ENCODE data around the gene SLC3A2.

The SLC3A2 gene

GRCh38 chr11:62889484-62890437, 9.1 kb downstream of the SLC3A2 start:
- TF ChIP-seq CTCF (conservative IDR thresholded peaks at IDR 0.05), result no peak
- H3K27ac ChIP-seq, result no peak overlapping the region

- no peak for TF ChIP-seq CTCF (conservative IDR thresholded peaks at IDR 0.05)
- no peak overlapping the region for H3K27ac ChIP-seq
Observed at GRCh38 chr11:62892077-62892922, 11.6 kb downstream of the SLC3A2 start.

GRCh38 chr11:62895501-62895900, 14.8 kb downstream of the SLC3A2 start:
- TF ChIP-seq CTCF (conservative IDR thresholded peaks at IDR 0.05), result no peak
- H3K27ac ChIP-seq, result peak overlapping the region; percentile 46

- H3K27ac ChIP-seq, result peak overlapping the region; percentile 46
- no peak for TF ChIP-seq CTCF (conservative IDR thresholded peaks at IDR 0.05)
Observed at GRCh38 chr11:62896049-62896448, 15.4 kb downstream of the SLC3A2 start.

- TF ChIP-seq CTCF (conservative IDR thresholded peaks at IDR 0.05), result no peak
- H3K27ac ChIP-seq, result no peak overlapping the region
Observed at GRCh38 chr11:62897311-62897710, 16.6 kb downstream of the SLC3A2 start.

- no peak for TF ChIP-seq CTCF (conservative IDR thresholded peaks at IDR 0.05)
- no peak overlapping the region for H3K27ac ChIP-seq
Observed at GRCh38 chr11:62898027-62898426, 17.3 kb downstream of the SLC3A2 start.

- no peak overlapping the region for H3K27ac ChIP-seq
- TF ChIP-seq CTCF (conservative IDR thresholded peaks at IDR 0.05), result no peak
Observed at GRCh38 chr11:62902932-62903331, 22.2 kb downstream of the SLC3A2 start.
